ENCODE data around the gene CRY2. TPM values are rescaled to one million over a fixed set of nuclear protein-coding genes. Genes with fewer than 3 reads are reported as not detected.

The CRY2 gene
- total and polyA plus RNA-seq, 2 of the 8 experiments (the other 6 are each of a cell fraction or from before 2014, with no cell fraction given) = 8.0 to 9.4 TPM

- TF ChIP-seq USF2 (IDR thresholded peaks at IDR 0.05; ENCODE audit: low read length) (no peak), NRF1 (IDR thresholded peaks at IDR 0.05; ENCODE audit: low read depth, low read length) (peak; percentile 10; the same call in 1 of the 2 replicates), SP4 (IDR thresholded peaks at IDR 0.05; ENCODE audit: low read length) (no peak), POLR2A (IDR thresholded peaks at IDR 0.05; ENCODE audit: control extremely low read depth in 1 of 2, low read depth in 2 of 2, low read length in 2 of 2) (peak in 1 of 2 experiments; percentile 88; a peak in 2 of 3 replicates), NANOG (IDR thresholded peaks at IDR 0.05; ENCODE audit: insufficient read depth, low read depth, low read length, poor library complexity, severe bottlenecking) (no peak), MAFK (IDR thresholded peaks at IDR 0.05; ENCODE audit: low read depth, low read length) (no peak), CHD1 (IDR thresholded peaks at IDR 0.05; ENCODE audit: low read depth, low read length) (no peak; the same call in 1 of the 2 replicates), ATF3 (IDR thresholded peaks at IDR 0.05; ENCODE audit: insufficient read depth, low read depth, low read length) (no peak), SAP30 (IDR thresholded peaks at IDR 0.05; ENCODE audit: insufficient read depth, insufficient replicate concordance, low read length) (no peak), CBX8 (IDR thresholded peaks at IDR 0.05; ENCODE audit: borderline replicate concordance, low read depth, low read length) (no peak), ASH2L (IDR thresholded peaks at IDR 0.05; ENCODE audit: low read length) (peak; percentile 28), ATF2 (IDR thresholded peaks at IDR 0.05; ENCODE audit: low read length) (no peak), KDM4A (IDR thresholded peaks at IDR 0.05; ENCODE audit: low read depth, low read length, severe bottlenecking) (peak; percentile 20), EP300 (IDR thresholded peaks at IDR 0.05; ENCODE audit: borderline replicate concordance in 1 of 2, low read depth in 2 of 2, low read length in 2 of 2) (peak in 1 of 2 experiments; percentile 70; a peak in 1 of 3 replicates), CHD2 (IDR thresholded peaks at IDR 0.05; ENCODE audit: low read length) (no peak), TEAD4 (IDR thresholded peaks at IDR 0.05; ENCODE audit: low read depth, low read length) (peak; percentile 95), TCF12 (IDR thresholded peaks at IDR 0.05; ENCODE audit: low read depth, low read length) (peak; percentile 97), CREB1 (IDR thresholded peaks at IDR 0.05) (peak; percentile 59), TBP (IDR thresholded peaks at IDR 0.05; ENCODE audit: low read depth, low read length) (peak; percentile 69; the same call in 1 of the 2 replicates), KDM1A (IDR thresholded peaks at IDR 0.05; ENCODE audit: borderline replicate concordance, low read length) (no peak)
These were observed 74.5 kb downstream of the CRY2 start (continued) for GRCh38 chr11:45921561-45922424.

All from H1 (cell line).